Stimulated activated CD4-positive, alpha-beta T cell treated with anti-CD3 and anti-CD28 coated beads, TNF-alpha, amount 100 ng/mL, for 48 hours (primary cell): ENCODE data around the gene DDX47.
"Not testable (repeated sequence)": the region's sequence is repeated elsewhere in the genome, so short reads cannot be mapped to it uniquely, and the experiment has no call there.

ENCODE experiments used
- DNase-seq, 3 donors: peaks; one replicate each; pipeline ENCODE4 v3.0.0-alpha.2; 2020; ENCODE audit warnings: low read depth in 3 of 3

The DDX47 gene

DNA sequence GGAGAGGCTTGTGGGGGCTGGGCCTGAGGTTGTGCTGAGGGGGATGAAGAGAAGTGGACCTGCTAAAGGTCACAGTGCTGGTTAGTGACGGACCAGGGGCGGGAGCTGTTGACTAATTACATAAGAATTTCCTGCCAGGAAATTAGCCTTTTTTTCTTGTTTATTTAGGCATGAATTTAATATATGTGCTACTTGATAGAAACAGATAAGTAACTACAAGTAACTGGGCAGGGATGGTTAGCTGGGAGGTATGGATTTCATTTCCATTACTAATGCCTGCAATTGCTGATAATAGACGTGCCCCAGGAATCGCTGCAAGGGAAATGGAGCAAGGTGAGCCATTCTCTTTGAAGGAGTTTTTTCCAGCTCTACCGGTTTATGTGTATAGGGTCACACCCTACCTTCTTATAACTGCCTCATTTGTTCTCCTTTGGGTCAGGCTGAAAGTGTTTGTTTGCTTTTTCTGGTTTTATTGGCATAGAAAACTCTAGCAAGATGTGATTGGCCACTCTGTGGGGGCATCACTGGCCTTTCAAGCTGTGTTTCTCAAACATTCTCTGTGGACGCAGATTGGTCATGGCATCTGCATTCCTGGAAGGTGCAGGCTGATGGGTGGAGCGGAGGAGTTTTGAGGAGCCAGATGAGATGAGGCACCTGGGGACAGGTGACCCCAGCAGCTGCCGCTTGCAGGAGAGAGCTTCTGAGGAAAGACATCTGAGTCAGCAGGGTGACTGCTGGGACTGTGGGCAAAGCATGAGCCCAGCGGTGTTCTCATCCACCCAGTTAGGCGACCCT lies 59.2 kb downstream of the DDX47 start:
- DNase-seq, result no peak

- DNase-seq, result no peak
These were observed 59.8 kb downstream of the DDX47 start for GRCh38 chr12:12872934-12873275.

DNA sequence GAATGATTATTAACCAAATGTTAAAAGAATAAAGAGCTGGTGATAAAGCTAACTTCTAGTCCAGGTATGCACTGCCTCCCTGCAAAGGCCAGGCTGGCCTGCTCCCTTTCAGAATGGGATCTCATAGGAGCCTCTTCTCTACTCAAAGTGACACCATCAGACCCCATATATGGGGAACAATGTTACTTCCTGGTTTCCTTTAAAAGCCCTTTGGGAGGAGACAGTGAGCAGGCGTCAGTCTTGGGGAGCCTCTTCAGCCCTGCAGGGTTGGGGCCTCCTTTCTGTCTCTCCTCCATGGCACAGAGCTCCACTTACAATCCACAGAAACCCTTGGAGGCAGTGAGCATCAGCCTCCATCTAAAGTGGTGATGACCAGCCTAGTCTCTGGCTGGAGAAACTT lies 60.9 kb downstream of the DDX47 start:
- no peak for DNase-seq

DNA sequence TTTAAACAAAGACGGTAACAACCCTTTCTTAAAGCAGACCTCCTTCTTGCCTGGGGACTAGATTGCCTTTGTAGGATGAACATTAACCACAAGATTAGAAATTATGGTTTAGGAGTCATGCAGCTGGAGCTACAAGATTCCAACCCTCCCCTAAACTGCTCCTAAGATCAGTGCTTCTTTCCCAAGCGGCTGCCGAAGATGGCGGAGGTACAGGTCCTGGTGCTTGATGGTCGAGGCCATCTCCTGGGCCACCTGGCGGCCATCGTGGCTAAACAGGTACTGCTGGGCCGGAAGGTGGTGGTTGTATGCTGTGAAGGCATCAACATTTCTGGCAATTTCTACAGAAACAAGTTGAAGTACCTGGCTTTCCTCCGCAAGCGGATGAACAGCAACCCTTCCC lies 62.2 kb downstream of the DDX47 start:
- not testable (repeated sequence) for DNase-seq

DNA sequence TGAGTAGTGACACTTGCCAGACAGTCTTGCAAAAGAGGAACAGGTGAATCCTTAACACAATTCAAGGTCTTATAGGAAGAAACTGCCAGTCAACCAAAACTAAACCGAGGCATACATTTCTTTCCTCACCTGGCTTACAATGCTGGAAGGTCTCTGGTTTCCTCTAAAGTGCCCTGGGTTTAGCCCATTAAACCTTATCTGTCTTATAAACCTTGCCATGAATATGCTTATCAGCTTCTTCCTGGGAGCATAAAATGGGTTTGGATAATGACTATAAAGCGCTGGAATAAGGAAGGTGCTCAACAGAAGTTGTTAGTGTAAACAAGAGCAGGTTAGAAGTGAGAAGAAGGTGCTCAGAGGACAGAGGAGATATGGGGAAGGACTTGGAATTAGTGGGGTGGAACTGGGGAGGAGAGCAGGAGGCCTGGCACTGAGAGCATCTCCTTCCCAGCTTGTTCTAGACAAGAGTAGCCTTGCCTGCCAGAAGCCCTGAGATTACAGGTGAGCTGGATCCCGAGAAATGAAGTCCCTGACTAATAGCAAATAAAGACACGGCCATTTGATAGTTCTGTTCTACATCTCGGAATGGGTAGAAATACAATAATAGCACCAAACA lies 64.1 kb downstream of the DDX47 start:
- DNase-seq, result no peak

GRCh38 chr12:12877781-12878455 lies 64.8 kb downstream of the DDX47 start:
- no peak for DNase-seq
